HG03039 (cell line): ENCODE data around the gene FAM120A.

Experiments used
- ATAC-seq: cut with Tn5 transposase; IDR thresholded peaks from one replicate; pipeline ENCODE4 v1.9.1; 2021; ENCODE audit warnings: mild to moderate bottlenecking, moderate library complexity; ENCODE audit not compliant: unreplicated experiment

FAM120A gene

GRCh38 chr9:93447655-93448054, 3.8 kb upstream of the FAM120A start:
- ATAC-seq = no peak

GRCh38 chr9:93451849-93452709, 594 bp downstream of the FAM120A start:
- ATAC-seq = no peak

- ATAC-seq = no peak
Observed at GRCh38 chr9:93452710-93453046, 1.2 kb downstream of the FAM120A start.

GRCh38 chr9:93453047-93453914, 1.8 kb downstream of the FAM120A start, which contains the start of gene FAM120AOS:
TSS of gene FAM120AOS (minus strand) at chr9:93453581. CDS start at chr9:93452709, 872 bp downstream.
- peak; percentile 62 for ATAC-seq

GRCh38 chr9:93456022-93456421, 4.5 kb downstream of the FAM120A start:
- no peak for ATAC-seq

- no peak for ATAC-seq
Observed at GRCh38 chr9:93456504-93456903, 5.0 kb downstream of the FAM120A start.

- no peak for ATAC-seq
Observed at GRCh38 chr9:93457006-93457405, 5.5 kb downstream of the FAM120A start.

- ATAC-seq = no peak
Observed at GRCh38 chr9:93458712-93459111, 7.2 kb downstream of the FAM120A start.

GRCh38 chr9:93459432-93459847, 8.0 kb downstream of the FAM120A start:
- no peak for ATAC-seq

- ATAC-seq = no peak
Observed at GRCh38 chr9:93460689-93461413, 9.4 kb downstream of the FAM120A start.

GRCh38 chr9:93461414-93461743, 9.9 kb downstream of the FAM120A start:
- ATAC-seq = no peak

- no peak for ATAC-seq
Observed at GRCh38 chr9:93461821-93462220, 10.3 kb downstream of the FAM120A start.

GRCh38 chr9:93463638-93464248, 12.3 kb downstream of the FAM120A start:
- ATAC-seq = no peak

GRCh38 chr9:93464395-93464794, 12.9 kb downstream of the FAM120A start:
- no peak for ATAC-seq

- no peak for ATAC-seq
Observed at GRCh38 chr9:93464876-93465275, 13.4 kb downstream of the FAM120A start.

- ATAC-seq = no peak
Observed at GRCh38 chr9:93465855-93466254, 14.4 kb downstream of the FAM120A start.

- no peak for ATAC-seq
Observed at GRCh38 chr9:93466416-93467061, 15.1 kb downstream of the FAM120A start.

- no peak for ATAC-seq
Observed at GRCh38 chr9:93467062-93467416, 15.6 kb downstream of the FAM120A start.

- ATAC-seq = no peak
Observed at GRCh38 chr9:93467462-93467861, 16.0 kb downstream of the FAM120A start.

- no peak for ATAC-seq
Observed at GRCh38 chr9:93468763-93469456, 17.4 kb downstream of the FAM120A start.
